Measurements from ENCODE around the gene SIM2. TPM values are rescaled to one million over a fixed set of nuclear protein-coding genes. Genes with fewer than 3 reads are reported as not detected.

Gene SIM2
- total RNA-seq, 1 donor from 2014 or later = 23.1 TPM

DNA sequence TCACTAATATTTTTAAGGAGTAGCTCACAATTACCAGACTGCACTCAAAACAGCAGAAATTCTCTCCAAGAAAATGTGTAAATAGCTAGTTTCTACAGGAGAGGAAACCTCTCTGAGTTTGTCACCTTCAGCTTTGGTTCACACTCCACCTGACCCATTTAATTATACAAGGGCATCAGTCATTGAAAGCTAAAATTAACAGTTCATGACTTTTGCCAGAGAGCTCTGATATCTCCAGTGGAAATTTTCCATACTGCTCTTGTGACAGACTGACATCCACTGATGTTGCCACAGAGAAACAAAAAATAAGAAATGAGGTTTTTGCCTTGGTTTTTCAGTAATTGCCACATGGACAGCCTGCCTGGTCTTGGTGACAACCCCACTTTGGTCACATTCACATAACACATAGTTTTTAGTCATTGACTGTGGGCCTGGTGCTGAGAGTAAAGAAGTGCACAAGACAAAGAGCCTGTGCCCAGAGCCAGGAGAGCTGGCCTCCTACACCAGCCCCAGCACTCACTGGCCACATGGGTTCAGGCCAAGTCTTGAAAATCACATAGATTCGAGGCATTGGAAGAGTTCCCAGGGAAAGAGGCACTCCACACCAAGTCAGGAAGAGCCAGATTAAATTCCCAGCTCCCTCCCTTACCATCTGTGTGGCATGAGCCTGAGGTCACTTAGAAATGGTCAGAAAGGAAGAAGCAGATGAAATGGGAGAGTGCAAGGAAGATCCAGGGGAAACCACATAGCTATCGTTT is 13.8 kb upstream of the SIM2 start:
- no peak for DNase-seq (ENCODE audit: low read depth)

DNA sequence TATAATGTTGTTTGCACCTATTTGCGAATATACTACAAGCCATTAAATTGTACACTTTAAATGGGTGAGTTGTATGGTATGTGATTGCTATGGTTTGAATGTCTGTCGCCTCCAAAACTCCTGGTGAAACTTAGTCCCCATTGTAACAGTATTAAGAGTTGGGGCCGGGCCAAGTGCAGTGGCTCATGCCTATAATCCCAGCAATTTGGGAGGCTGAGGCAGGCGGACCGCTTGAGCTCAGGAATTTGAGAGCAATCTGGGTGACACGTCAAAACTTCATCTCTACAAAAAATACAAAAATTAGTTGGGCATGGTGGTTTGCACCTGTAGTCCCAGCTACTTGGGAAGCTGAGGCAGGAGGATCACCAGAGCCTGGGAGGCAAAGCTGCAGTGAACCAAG is 12.0 kb upstream of the SIM2 start:
- no peak for DNase-seq (ENCODE audit: low read depth)

DNA sequence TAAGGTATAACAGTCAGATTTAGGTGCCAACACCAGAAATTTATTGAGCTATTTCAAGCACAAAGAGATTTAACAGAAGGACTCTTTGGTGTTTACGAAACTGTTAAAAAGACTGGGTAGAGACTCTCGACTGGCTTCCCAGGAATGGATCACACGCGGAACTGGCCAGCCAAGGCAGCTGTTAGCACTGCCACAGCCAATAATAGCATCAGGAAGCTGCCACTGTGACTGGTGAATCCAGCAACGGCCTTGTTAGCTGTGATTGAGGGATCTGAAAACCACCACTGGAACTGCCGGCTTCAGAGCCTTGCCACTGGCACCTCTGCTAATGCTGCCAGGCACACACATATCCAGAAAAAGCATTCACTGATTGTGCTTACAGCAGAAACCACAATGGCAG is 10.6 kb upstream of the SIM2 start:
- DNase-seq (ENCODE audit: low read depth) = no peak

DNA sequence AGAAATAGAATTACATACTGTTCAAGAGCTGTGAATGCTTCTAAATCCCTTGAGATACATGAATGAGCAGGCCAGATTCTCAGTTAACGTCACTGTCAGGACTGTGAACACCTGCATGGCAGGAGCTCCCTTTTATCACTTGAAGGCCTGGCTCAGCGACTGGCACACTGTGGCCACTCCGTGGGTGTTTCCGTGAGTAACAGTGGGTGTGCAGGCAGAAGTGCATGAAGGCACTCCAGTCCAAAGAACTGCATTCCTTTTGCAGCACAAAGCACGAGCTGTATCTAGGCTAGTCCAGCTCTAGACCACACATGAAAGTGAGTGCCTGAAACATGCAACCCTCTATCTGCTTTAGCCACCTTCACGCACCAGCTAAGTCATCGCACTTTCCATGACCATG is 9.6 kb upstream of the SIM2 start:
- DNase-seq (ENCODE audit: low read depth) = no peak

DNA sequence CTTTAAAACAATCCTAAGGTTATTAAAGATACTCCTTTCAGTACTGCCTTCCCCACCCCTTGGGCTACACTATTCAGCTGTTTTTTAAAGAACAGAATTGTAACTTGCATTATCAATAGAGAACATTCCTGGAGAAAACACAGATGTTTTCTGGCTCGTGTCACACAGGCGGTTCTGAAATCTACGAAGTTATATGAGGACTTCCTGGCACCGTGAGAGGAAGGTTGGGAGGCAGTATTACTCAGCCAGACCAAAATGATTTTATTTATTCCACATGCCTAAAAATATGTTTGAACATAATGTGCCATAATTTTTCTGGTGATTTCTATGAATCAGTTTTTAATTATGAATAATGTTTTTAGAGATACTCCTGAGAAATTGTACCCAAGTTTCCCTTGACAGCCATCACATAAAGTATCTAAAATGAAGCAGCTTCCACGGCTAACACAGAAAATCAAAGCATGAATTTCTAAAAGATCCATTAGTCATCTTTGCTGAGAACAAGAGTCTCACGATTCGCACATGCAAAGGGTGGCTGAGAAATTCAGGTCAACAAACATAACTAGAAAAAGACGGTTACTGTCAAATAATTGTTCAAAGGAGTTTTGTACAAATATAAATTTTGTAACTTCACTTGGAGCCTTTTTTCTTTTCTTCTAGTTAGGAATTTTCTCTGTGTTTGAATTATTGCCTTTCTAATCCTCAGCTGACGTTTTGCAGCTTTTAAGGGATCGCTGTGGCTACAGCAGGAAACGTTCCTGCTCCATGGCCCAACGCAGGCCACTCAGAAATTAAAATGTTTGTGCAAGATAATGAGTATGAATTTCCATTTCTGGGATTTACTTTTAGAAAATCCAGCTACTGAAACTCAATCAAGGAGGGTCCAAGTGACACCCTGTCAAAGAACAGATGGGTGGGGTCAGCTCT is 8.0 kb upstream of the SIM2 start:
- no peak for DNase-seq (ENCODE audit: low read depth)

DNA sequence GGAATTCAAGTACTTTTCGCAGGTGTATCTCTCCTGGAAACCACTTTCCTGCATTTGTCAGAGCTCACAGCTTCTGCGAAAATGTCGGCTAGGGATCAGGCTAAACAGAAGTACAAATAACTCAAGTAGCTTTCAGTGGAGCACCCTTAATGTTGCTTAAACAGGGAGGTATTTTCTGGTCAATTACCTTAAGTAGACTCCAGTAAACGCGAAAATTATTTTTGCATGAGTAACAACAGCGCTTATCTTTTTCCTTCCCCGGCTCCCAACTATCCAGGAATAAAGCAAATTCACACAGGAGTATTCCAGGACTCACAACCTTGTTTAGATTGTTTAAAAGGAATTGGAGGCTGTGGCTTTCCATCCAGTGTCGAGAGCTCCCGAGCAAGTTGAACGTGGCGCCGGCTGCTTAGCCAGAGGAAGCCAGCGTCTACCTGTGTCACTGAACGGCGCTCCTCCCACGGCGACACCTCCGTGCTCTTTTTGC is 7.3 kb upstream of the SIM2 start:
- peak; percentile 53 for DNase-seq (ENCODE audit: low read depth)

DNA sequence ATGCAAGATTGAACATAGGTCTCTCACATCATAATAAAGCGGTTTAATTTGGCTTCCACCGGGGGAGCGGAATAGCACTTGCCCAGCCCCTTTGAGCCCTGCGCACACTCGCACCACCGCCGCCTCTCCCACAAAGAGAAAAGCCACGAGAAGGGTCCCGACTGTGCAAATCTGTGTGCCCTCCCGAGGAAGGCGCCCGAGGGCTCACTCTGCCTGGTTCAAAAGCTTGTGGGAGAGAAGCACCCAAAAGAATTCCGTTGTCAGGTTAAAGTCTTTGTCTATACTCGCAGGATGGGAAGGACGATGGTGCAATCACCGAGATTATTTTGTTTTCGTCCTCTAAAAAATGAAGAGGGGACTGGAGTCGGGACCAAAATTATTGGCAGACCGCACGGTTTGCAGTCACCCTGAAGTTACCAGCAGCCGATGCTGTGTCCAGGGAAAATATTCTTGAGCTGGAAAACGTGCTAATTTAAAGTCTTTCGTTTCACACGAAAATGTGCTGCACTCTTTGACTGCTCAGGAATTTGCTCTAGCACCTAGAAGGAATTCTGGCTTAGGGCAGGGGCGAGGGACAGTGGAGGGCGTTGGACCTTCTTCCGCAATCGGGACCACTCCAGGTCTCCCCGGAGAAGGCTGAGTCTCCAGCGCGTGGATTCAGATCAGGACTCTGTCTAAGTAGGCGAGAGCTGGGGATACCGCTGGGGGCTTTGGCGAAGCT is 6.6 kb upstream of the SIM2 start:
- no peak for DNase-seq (ENCODE audit: low read depth)

DNA sequence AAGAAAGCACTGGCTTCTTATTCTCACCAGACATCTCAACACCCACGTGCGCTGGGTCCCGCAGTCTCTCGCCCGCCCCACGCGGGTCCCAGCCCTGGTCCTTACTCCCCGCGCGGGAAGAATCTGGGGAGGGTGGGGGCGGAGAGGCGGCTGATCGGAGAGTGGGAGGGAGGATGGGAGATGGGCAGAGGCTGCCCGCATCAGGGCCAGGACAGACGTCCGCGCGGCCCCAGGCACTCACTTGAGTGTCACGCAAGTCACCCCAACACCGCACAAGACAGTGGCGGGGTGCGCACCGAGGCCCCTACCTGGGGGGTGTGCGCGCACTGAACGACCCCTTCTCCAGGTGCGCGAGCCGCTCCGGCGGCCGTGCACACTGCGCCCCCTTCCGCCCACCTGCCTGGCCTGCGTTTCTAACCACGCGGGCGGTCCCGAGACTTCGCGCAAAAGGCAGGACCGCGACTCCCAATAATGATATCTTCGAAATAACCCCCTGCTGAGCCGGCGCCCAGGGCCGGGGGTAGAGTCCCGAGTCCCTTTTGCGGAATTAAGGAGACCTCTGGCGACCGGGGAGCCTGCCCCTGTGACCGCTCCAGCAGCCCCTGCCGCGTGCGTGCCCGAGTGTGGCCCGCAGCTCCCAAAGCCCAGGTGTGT is 6.0 kb upstream of the SIM2 start:
- no peak for DNase-seq (ENCODE audit: low read depth)

DNA sequence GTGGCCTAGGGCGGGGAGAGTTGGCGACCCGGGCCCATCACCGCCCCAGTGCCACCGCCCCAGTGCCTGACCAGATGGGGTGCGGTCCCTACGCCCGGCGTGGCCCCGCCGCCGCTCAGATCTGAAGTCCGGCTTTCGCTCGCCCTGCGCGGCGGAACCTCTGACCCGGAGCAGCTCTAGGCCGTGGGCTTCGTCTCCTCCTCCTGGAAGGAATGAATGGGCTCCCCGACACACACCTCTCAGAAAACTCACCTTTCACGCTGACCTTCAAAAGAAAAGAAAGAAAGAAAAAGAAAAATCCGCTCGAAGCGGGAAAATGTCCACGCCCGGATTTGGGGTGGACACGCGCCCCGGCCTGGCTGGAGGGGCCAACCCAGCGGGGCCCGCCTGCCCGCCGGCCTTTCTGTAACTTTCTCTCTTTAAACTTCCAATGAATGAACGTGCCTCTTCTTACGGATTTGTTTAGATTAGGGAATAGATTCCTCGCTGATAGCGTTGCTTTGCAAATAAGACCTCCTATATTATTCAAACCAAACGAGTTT is 5.4 kb upstream of the SIM2 start:
- no peak for DNase-seq (ENCODE audit: low read depth)

DNA sequence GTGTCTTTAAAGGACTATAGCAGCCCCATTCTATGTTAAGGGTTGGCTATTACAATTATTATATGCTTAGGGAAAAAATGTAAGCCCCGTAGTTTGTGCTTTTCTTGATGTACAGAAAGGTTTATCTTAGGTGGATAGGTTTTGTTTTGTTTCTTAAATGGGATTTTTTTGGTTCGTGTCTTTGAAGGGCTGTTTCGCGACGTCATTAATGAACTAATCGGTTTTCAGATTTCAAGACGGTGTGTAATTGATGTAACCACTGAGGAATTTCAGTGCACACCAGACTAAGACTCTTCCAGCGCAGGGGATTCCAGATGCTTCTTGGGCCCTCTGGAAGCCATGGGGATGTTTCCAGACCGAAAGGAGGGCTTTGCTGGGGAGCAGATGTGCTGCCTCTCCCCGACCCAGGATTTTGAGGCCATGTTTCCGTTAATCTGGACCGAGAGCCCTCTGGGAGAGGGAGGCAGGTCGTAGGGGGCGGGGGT is 4.8 kb upstream of the SIM2 start:
- peak; percentile 74 for DNase-seq (ENCODE audit: low read depth)

DNA sequence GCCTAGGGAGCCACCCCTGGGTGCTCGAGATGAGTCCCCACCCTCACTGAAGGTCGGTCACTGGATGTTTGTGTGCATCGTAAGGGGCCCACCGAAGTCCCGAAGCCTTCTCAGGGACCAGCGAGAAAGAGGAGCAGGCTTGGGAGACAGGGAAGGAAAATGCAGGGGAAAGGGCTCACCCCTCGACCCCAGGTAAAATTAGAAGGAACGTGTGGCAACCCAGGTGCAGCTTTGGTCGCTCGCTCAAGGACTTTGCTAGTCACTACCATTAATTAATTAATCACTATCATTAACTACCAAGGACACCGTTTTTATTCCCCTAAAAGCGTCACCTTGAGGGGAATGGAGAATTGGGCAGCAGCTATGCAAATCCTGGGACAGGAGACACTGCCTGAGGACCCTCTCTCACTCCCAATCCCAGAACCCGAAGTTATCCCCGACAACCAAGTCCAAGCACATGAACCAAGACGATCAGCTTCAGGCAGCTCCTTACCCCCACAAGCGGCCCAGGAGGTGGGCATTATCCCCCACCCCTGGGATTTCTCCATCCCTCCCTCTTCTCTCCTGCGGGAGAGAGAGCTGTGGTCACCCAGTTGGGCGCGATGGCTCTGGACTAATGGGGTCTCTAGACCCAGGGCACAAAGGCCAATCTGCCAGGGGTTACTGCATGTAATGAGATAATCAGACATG is 4.2 kb upstream of the SIM2 start:
- DNase-seq (ENCODE audit: low read depth) = no peak

DNA sequence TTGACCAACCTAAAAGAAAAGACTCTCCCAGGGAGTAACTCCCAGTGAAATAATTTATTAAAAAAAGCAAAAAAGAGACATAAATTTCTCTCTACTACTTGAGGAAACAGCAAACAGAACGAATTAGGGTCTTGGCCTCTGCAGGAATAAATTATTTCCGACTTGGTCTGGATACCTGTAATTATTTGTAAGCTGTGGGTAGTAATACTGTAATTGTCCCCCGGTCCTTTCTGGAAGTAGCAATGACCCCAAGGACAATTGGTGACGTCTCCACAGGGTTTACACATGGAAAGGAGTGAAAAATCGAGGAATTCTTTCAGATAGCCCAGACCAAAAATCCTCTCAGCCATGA is 3.7 kb upstream of the SIM2 start:
- DNase-seq (ENCODE audit: low read depth) = no peak

DNA sequence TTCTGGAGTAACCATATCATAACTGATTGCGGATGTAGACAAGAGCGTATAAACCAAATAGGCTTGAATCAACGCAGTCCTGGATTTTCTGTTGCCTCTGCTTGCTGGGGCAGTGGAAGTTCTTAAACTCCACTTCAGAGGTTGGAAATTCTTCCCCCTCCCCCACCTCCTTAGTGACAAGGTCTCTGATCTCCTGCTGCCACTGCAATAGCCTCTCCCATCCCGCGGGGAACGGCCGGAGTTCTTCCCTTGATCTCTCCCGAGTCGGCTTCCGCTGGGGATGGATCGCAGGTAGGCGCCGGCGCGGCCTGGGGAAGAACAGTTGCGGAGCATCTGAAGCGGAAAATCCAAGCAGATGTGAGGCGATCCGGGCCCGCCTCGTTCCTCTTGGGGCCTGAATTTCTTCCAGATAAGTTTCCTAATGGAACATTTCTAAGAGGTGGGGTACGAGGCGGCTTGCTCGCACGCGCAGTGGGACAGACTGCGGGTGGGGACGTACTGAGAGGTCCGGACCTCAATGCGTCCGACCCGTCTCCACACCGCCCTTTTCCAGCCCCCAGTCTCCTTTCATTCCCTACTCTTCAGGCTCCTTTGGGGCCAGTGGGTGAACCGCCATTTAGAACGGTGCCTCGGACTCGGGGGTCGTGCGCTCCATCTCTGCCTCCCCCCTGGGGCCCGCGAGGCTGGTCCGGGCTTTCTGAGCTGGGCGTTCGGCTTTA is 3.1 kb upstream of the SIM2 start:
- DNase-seq (ENCODE audit: low read depth) = no peak

DNA sequence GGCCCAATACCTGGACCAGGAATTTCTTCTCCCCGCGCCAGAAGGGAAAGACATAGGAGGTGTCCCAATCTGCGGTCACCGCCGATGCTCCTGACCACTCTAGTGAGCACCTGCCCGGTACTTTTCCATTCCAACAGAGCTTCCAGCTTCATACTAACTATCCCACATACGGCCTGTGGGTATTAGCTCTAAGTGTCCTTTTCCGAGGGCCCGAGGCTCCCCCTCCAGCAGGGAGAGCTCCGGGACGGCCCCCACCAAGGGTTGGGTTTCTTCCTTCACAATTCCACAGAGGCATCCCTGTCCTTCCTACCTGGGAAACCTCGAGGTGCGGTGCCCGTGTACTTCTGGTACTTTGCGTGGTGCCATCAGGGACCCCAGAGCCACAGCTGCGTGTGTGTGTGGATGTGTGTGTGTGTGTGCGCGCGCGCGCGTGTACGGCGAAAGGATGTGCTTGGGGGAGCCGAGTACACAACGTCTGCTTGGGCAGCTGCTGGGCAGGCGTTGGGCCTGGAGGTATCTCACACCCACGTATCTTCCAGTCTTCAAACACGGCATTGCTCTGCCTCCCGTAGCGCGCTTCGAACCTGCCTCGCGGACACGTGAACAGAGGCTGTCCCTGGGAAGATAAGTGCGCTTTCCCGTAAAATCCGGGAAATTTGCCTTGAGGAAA is 2.4 kb upstream of the SIM2 start:
- no peak for DNase-seq (ENCODE audit: low read depth)

DNA sequence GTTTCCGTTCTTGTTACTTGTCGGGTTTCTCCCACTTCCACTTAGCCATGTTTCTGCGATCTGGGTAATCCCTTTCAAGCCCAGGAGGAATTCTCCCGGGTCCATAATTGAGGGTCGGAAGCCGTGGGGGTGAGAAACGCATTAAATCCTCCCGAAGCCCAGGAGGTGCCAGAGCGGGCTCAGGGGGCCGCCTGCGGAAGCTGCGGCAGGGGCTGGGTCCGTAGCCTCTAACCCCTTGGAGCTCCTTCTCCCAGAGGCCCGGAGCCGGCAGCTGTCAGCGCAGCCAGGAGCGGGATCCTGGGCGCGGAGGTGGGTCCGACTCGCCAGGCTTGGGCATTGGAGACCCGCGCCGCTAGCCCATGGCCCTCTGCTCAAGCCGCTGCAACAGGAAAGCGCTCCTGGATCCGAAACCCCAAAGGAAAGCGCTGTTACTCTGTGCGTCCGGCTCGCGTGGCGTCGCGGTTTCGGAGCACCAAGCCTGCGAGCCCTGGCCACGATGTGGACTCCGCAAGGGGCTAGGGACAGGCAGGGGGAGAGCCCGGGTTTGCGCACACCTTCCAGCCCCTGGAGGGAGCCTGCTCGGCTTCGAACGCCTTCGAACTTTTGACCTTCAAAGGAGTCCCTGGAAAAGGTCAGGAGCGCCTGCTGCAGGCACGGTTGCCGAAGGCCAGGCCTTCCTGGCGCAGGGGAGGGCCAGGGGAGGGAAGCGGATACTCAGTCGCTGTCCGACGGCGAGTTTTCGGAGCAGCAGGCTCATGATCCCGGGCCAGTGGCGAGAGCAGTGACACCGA is 1.7 kb upstream of the SIM2 start:
- no peak for DNase-seq (ENCODE audit: low read depth)

DNA sequence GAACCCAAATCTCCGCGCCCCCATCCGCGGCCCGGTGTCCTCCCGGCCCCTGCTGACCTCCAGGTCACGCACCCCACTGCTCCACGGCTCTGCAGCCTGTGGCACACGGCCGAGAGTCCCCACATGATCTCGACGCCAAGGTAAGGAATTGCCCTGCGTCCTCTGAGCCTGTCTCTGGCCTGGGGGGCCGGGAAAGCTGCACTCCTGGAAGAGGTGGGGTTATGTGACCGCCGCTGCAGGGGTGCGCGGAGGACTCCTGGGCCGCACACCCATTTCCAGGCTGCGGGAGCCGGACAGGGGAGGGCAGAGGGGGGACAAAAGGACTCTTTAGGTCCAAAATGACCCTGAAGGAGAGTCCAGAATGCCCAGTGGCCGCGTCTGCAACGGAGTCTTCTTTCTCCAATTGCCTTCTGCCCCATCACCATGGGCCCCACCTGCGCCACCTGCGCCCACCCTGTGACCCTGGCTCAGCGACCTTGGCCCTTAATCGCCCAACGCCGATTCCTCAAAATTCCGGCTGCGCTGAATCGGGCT is 997 bp upstream of the SIM2 start:
- no peak for DNase-seq (ENCODE audit: low read depth)

DNA sequence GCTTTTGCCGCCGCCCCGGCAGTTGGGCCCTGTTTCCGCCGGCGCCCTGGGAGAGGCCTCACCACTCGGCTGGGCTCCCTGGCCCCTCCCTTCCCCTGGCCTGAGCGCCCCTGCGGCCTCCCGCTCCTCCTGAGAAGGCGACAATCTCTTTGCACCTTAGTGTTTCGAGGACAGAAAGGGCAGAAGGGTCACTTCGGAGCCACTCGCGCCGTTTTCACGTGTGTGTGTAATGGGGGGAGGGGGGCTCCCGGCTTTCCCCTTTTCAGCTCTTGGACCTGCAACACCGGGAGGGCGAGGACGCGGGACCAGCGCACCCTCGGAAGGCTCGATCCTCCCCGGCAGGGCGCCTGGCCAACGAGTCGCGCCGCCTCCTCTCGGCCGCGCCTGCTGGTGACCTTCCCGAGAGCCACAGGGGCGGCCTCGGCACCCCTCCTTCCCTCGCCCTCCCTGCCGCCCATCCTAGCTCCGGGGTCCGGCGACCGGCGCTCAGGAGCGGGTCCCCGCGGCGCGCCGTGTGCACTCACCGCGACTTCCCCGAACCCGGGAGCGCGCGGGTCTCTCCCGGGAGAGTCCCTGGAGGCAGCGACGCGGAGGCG is 432 bp upstream of the SIM2 start:
- no peak for DNase-seq (ENCODE audit: low read depth)
